K562 (cell line): Measurements from ENCODE around the gene AJM1. TPM values are rescaled to one million over a fixed set of nuclear protein-coding genes. Genes with fewer than 3 reads are reported as not detected.
A peak's percentile ranks its signal among the peaks of the same experiment; 100 is the strongest.

Experiments
- CBX2 ChIP-seq: fragments of 200-600 bp; sonication (generic); IDR thresholded peaks from one replicate; pipeline ENCODE4 v1.6.1; 2012; ENCODE audit warnings: mild to moderate bottlenecking, low read length, inconsistent platforms; ENCODE audit not compliant: insufficient read depth, poor library complexity, severe bottlenecking
- CREB1 ChIP-seq, 2 experiments: sonication (generic) in 1 of 2; formaldehyde crosslinking in 1 of 2; IDR thresholded peaks; 2 replicates each; pipeline versions ENCODE4 v1.6.1 to v1.8.0; 2012 to 2022; ENCODE audit warnings: inconsistent platforms in 1 of 2, mild to moderate bottlenecking in 1 of 2, missing genetic modification reagents in 1 of 2, moderate library complexity in 1 of 2
- E2F1 ChIP-seq: sonication (generic); formaldehyde crosslinking; IDR thresholded peaks from 2 replicates; pipeline ENCODE4 v1.8.1; 2023; ENCODE audit warnings: mild to moderate bottlenecking, missing genetic modification reagents, moderate library complexity
- FOXM1 ChIP-seq, 2 experiments: fragments of 450-650 bp in 1 of 2; sonication (generic) in 1 of 2; formaldehyde crosslinking in 1 of 2; IDR thresholded peaks; 2 replicates each; pipeline versions ENCODE4 v1.6.1 to v1.9.0; 2017 to 2022; ENCODE audit warnings: low read depth in 2 of 2, mild to moderate bottlenecking in 2 of 2, missing genetic modification reagents in 1 of 2, moderate library complexity in 1 of 2
- GABPB1 ChIP-seq: sonication (generic); formaldehyde crosslinking; IDR thresholded peaks from 2 replicates; pipeline ENCODE4 v1.8.0; 2022; ENCODE audit warnings: mild to moderate bottlenecking, missing genetic modification reagents
- HDAC8 ChIP-seq: fragments of 450-650 bp; IDR thresholded peaks from 2 replicates; pipeline ENCODE4 v1.6.1; 2016; ENCODE audit warnings: mild to moderate bottlenecking, missing genetic modification characterization, moderate library complexity, missing compliant biosample characterization
- IRF2 ChIP-seq: sonication (generic); formaldehyde crosslinking; IDR thresholded peaks from 2 replicates; pipeline ENCODE4 v1.8.1; 2022; ENCODE audit warnings: mild to moderate bottlenecking, missing genetic modification reagents
- KLF6 ChIP-seq: fragments of 250-450 bp; sonication (Bioruptor Pico); IDR thresholded peaks from 2 replicates; pipeline ENCODE4 v1.4.0; 2020; ENCODE audit warnings: mild to moderate bottlenecking, moderate library complexity, borderline replicate concordance
- MECOM ChIP-seq: fragments of 250-450 bp; sonication (Bioruptor Pico); IDR thresholded peaks from 2 replicates; pipeline ENCODE4 v1.8.0; 2022; ENCODE audit warnings: inconsistent platforms
- POLR2AphosphoS2 ChIP-seq: IDR thresholded peaks from 2 replicates; pipeline ENCODE4 v1.6.1; 2012; ENCODE audit warnings: low read length, improper control_type of control experiment
- SMAD4 ChIP-seq: fragments of 250-450 bp; sonication (Bioruptor Pico); conservative IDR thresholded peaks from 2 replicates; pipeline ENCODE4 v1.8.0; 2021; ENCODE audit warnings: inconsistent platforms, mild to moderate bottlenecking, moderate library complexity
- THRA ChIP-seq: fragments of 450-650 bp; IDR thresholded peaks from 2 replicates; pipeline ENCODE4 v1.6.1; 2017; ENCODE audit warnings: mild to moderate bottlenecking, moderate library complexity
- YBX1 ChIP-seq: fragments of 450-650 bp; IDR thresholded peaks from 2 replicates; pipeline ENCODE4 v1.7.1; 2016; ENCODE audit warnings: mild to moderate bottlenecking
- YY1 ChIP-seq, 3 experiments: IDR thresholded peaks; 2 replicates each; pipeline ENCODE4 v1.6.1; 2011; ENCODE audit warnings: low read length in 2 of 3, mild to moderate bottlenecking in 2 of 3, moderate library complexity in 2 of 3, borderline replicate concordance in 1 of 3, control low read depth in 1 of 3, low read depth in 1 of 3; ENCODE audit not compliant: insufficient read depth in 3 of 3, insufficient replicate concordance in 2 of 3, control insufficient read depth in 1 of 3, insufficient read length in 1 of 3; ENCODE audit errors: extremely low read depth in 1 of 3
- ZNF232 ChIP-seq: sonication (generic); formaldehyde crosslinking; IDR thresholded peaks from 2 replicates; pipeline ENCODE4 v1.8.0; 2022; ENCODE audit warnings: mild to moderate bottlenecking, missing genetic modification reagents
- ZNF354B ChIP-seq: fragments of 250-450 bp; sonication (Bioruptor Pico); IDR thresholded peaks from 2 replicates; pipeline ENCODE4 v1.4.0; 2020
- ZNF699 ChIP-seq: fragments of 250-450 bp; sonication (Bioruptor Pico); IDR thresholded peaks from 2 replicates; pipeline ENCODE4 v1.8.0; 2021; ENCODE audit warnings: mild to moderate bottlenecking, moderate library complexity; ENCODE audit not compliant: insufficient replicate concordance
- polyA plus RNA-seq, 8 experiments: library from polyadenylated mRNA; depleted of rRNA in 4 of 8; stranded (reverse) in 5 of 8; unstranded in 3 of 8; fragments of >200 nt; fragmentation: Nextera tagmentation in 2 of 8; fragmentation: Illumina TruSeq in 1 of 8; extraction: Ambion mirVana in 2 of 8; extraction: Trizol in 1 of 8; gene quantifications; 2 replicates each; pipeline versions ENCODE4 v1.2.1 to v1.2.3, GENCODE V29; 2011 to 2014; ENCODE audit warnings: inconsistent platforms in 1 of 8, missing spikeins in 1 of 8
- total RNA-seq, 7 experiments: library from RNA; depleted of rRNA in 6 of 7; stranded (reverse); fragments of >200 nt in 6 of 7; fragmentation: Illumina TruSeq in 2 of 7; extraction: Trizol in 2 of 7; gene quantifications; 2 replicates each; pipeline versions ENCODE4 v1.2.1 to v1.2.3, GENCODE V29; 2011 to 2021; ENCODE audit warnings: low replicate concordance in 1 of 7
- TF ChIP-seq, protein P1 (sequence below): fragments of 250-450 bp; sonication (Bioruptor Pico); IDR thresholded peaks from 2 replicates; pipeline ENCODE4 v1.4.0; 2020

The AJM1 gene
- total and polyA plus RNA-seq, 9 of the 15 experiments (the other 6 are each of a cell fraction or from before 2014, with no cell fraction given): 0.01 to 3.7 (median 0.65) TPM; not detected in 1

GRCh38 chr9:136882109-136882946, 40.0 kb downstream of the AJM1 start (continued):
- no peak for TF ChIP-seq POLR2AphosphoS2
- TF ChIP-seq THRA: no peak
- no peak for TF ChIP-seq CREB1 (IDR thresholded peaks at IDR 0.05)
- TF ChIP-seq CREB1 (CRISPR knock-in tag; IDR thresholded peaks at IDR 0.05): 0 out of 2 replicates have a peak, but pooled peaks have one; percentile 35
- TF ChIP-seq ZNF354B (CRISPR knock-in tag): no peak
- no peak for TF ChIP-seq HDAC8
- TF ChIP-seq FOXM1 (IDR thresholded peaks at IDR 0.05; ENCODE audit: low read depth): no peak
- no peak for TF ChIP-seq FOXM1 (CRISPR knock-in tag; IDR thresholded peaks at IDR 0.05; ENCODE audit: low read depth)
- TF ChIP-seq SMAD4: no peak
- TF ChIP-seq YBX1: no peak
- TF ChIP-seq CBX2: no peak
- peak; percentile 64; the same call in 1 of the 2 replicates for TF ChIP-seq GABPB1 (CRISPR knock-in tag)
- no peak for TF ChIP-seq KLF6 (CRISPR knock-in tag)
- TF ChIP-seq YY1 (IDR thresholded peaks at IDR 0.05; ENCODE audit: borderline replicate concordance in 1 of 3, control insufficient read depth in 1 of 3, extremely low read depth in 1 of 3, insufficient read depth in 3 of 3, insufficient read length in 1 of 3, insufficient replicate concordance in 2 of 3, low read depth in 1 of 3, low read length in 2 of 3): peak in 2 of 3 experiments; percentile 62 to 85
- TF ChIP-seq ZNF699 (CRISPR knock-in tag): no peak
- TF ChIP-seq MECOM: no peak
- TF ChIP-seq IRF2 (CRISPR knock-in tag): no peak
- TF ChIP-seq E2F1 (CRISPR knock-in tag): no peak
- no peak for TF ChIP-seq ZNF232
- TF ChIP-seq, protein P1, sequence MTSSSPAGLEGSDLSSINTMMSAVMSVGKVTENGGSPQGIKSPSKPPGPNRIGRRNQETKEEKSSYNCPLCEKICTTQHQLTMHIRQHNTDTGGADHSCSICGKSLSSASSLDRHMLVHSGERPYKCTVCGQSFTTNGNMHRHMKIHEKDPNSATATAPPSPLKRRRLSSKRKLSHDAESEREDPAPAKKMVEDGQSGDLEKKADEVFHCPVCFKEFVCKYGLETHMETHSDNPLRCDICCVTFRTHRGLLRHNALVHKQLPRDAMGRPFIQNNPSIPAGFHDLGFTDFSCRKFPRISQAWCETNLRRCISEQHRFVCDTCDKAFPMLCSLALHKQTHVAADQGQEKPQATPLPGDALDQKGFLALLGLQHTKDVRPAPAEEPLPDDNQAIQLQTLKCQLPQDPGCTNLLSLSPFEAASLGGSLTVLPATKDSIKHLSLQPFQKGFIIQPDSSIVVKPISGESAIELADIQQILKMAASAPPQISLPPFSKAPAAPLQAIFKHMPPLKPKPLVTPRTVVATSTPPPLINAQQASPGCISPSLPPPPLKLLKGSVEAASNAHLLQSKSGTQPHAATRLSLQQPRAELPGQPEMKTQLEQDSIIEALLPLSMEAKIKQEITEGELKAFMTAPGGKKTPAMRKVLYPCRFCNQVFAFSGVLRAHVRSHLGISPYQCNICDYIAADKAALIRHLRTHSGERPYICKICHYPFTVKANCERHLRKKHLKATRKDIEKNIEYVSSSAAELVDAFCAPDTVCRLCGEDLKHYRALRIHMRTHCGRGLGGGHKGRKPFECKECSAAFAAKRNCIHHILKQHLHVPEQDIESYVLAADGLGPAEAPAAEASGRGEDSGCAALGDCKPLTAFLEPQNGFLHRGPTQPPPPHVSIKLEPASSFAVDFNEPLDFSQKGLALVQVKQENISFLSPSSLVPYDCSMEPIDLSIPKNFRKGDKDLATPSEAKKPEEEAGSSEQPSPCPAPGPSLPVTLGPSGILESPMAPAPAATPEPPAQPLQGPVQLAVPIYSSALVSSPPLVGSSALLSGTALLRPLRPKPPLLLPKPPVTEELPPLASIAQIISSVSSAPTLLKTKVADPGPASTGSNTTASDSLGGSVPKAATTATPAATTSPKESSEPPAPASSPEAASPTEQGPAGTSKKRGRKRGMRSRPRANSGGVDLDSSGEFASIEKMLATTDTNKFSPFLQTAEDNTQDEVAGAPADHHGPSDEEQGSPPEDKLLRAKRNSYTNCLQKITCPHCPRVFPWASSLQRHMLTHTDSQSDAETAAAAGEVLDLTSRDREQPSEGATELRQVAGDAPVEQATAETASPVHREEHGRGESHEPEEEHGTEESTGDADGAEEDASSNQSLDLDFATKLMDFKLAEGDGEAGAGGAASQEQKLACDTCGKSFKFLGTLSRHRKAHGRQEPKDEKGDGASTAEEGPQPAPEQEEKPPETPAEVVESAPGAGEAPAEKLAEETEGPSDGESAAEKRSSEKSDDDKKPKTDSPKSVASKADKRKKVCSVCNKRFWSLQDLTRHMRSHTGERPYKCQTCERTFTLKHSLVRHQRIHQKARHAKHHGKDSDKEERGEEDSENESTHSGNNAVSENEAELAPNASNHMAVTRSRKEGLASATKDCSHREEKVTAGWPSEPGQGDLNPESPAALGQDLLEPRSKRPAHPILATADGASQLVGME (CRISPR knock-in tag): no peak
